Stimulated activated CD4-positive, alpha-beta T cell treated with anti-CD3 and anti-CD28 coated beads, Interleukin-15, amount 100 ng/mL, for 24 hours (primary cell): ENCODE results near the gene CTDP1.
"Not testable (repeated sequence)": the region's sequence is repeated elsewhere in the genome, so short reads cannot be mapped to it uniquely, and the experiment has no call there.

Source experiments
- DNase-seq: peaks from one replicate; pipeline ENCODE4 v3.0.0-alpha.2; 2020

CTDP1 gene

GRCh38 chr18:79683626-79684282, 4.2 kb downstream of the CTDP1 start:
- DNase-seq, result no peak

- DNase-seq, result peak; percentile 23
Observed at GRCh38 chr18:79684283-79684631, 4.7 kb downstream of the CTDP1 start.

GRCh38 chr18:79684787-79685186, 5.2 kb downstream of the CTDP1 start:
- no peak for DNase-seq

GRCh38 chr18:79685281-79685680, 5.7 kb downstream of the CTDP1 start:
- DNase-seq, result peak; percentile 48

GRCh38 chr18:79685971-79686370, 6.4 kb downstream of the CTDP1 start:
- no peak for DNase-seq

- DNase-seq, result peak; percentile 27
Observed at GRCh38 chr18:79687806-79688205, 8.2 kb downstream of the CTDP1 start.

GRCh38 chr18:79690071-79690470, 10.5 kb downstream of the CTDP1 start:
- no peak for DNase-seq

GRCh38 chr18:79690586-79691482, 11.2 kb downstream of the CTDP1 start:
- DNase-seq, result no peak

GRCh38 chr18:79692056-79692455, 12.5 kb downstream of the CTDP1 start:
- DNase-seq, result no peak

GRCh38 chr18:79692886-79693285, 13.3 kb downstream of the CTDP1 start:
- DNase-seq, result no peak

GRCh38 chr18:79693561-79694205, 14.1 kb downstream of the CTDP1 start:
- no peak for DNase-seq

- DNase-seq, result not testable (repeated sequence)
Observed at GRCh38 chr18:79694206-79694894, 14.7 kb downstream of the CTDP1 start.

- no peak for DNase-seq
Observed at GRCh38 chr18:79694895-79695213, 15.3 kb downstream of the CTDP1 start.

GRCh38 chr18:79695269-79695668, 15.7 kb downstream of the CTDP1 start:
- DNase-seq, result no peak

GRCh38 chr18:79695856-79696850, 16.6 kb downstream of the CTDP1 start:
- no peak for DNase-seq

- DNase-seq, result no peak
Observed at GRCh38 chr18:79697178-79697577, 17.6 kb downstream of the CTDP1 start.

- DNase-seq, result no peak
Observed at GRCh38 chr18:79697976-79698375, 18.4 kb downstream of the CTDP1 start.

GRCh38 chr18:79698668-79699335, 19.2 kb downstream of the CTDP1 start:
- no peak for DNase-seq

- DNase-seq, result no peak
Observed at GRCh38 chr18:79699653-79700052, 20.1 kb downstream of the CTDP1 start.

GRCh38 chr18:79702906-79703305, 23.3 kb downstream of the CTDP1 start:
- no peak for DNase-seq

- DNase-seq, result no peak
Observed at GRCh38 chr18:79704631-79705030, 25.0 kb downstream of the CTDP1 start.

GRCh38 chr18:79705272-79705671, 25.7 kb downstream of the CTDP1 start:
- no peak for DNase-seq
